Breast epithelium (tissue), 3 donors: ENCODE data around the gene SIRPA.

Experiments used
- CTCF ChIP-seq, 3 donors: fragments of 450-650 bp; IDR thresholded peaks; one replicate each; pipeline ENCODE4 v1.5.1; 2016 to 2017; ENCODE audit warnings: antibody characterized with exemption in 3 of 3, mild to moderate bottlenecking in 3 of 3, moderate library complexity in 3 of 3
- POLR2A ChIP-seq: fragments of 450-650 bp; IDR thresholded peaks from one replicate; pipeline ENCODE4 v1.6.1; 2016; ENCODE audit warnings: antibody characterized with exemption, mild to moderate bottlenecking, moderate library complexity
- POLR2AphosphoS5 ChIP-seq, 3 donors: sonication (generic); formaldehyde crosslinking; IDR thresholded peaks; one replicate each; pipeline ENCODE4 v1.6.1; 2017; ENCODE audit warnings: antibody characterized with exemption in 3 of 3

- TF ChIP-seq CTCF (IDR thresholded peaks at IDR 0.05) (no peak), POLR2A (no peak), POLR2AphosphoS5 (IDR thresholded peaks at IDR 0.05) (no peak)
Measured at GRCh38 chr20:1987826-1988225, 92.6 kb downstream of the SIRPA start.
